IMR-90 (cell line): Measurements from ENCODE around the gene MTA2. TPM values are rescaled to one million over a fixed set of nuclear protein-coding genes. Genes with fewer than 3 reads are reported as not detected.

ENCODE experiments used
- ATAC-seq: fragments of 200-7000 bp; cut with Tn5 transposase; 2 replicates; pipeline ENCODE4 v1.9.1; 2020; ENCODE audit warnings: low read depth, mild to moderate bottlenecking, moderate library complexity
- BruUV-seq: library from RNA; stranded (reverse); fragments of 400-500 nt; replicated peaks from 2 replicates; lab custom pipeline; 2021; lab: Mats Ljungman, UMichigan
- CTCF ChIA-PET: fragments of 300-600 bp; formaldehyde crosslinking; extraction: SDS; loops from one replicate; lab custom pipeline; 2021; ENCODE audit warnings: antibody characterized with exemption; lab: Yijun Ruan, JAX
- POLR2A ChIA-PET: fragments of 300-600 bp; sonication (Branson Sonifier 250); formaldehyde crosslinking; loops from one replicate; lab custom pipeline; 2022; ENCODE audit warnings: antibody characterized with exemption; ENCODE audit not compliant: unreplicated experiment; lab: Charles Lee
- DNase-seq: peaks from one replicate; pipeline ENCODE4 v3.0.0; 2013
- H2AFZ ChIP-seq: replicated peaks from 2 replicates; pipeline ENCODE3; 2013; ENCODE audit warnings: low read length, mild to moderate bottlenecking; ENCODE audit not compliant: poor library complexity
- H2AK5ac ChIP-seq: 2 replicates; pipeline ENCODE4 v1.6.1; 2013; ENCODE audit warnings: low read depth, low read length, inconsistent platforms
- H2AK9ac ChIP-seq: replicated peaks from 2 replicates; pipeline ENCODE3; 2013; ENCODE audit warnings: mild to moderate bottlenecking, low read depth, low read length, moderate library complexity; ENCODE audit not compliant: poor library complexity
- H2BK120ac ChIP-seq: 2 replicates; pipeline ENCODE4 v1.6.1; 2013; ENCODE audit warnings: low read depth, low read length, inconsistent platforms
- H2BK15ac ChIP-seq: 3 replicates; pipeline ENCODE4 v1.6.1; 2013; ENCODE audit warnings: low read depth, low read length, inconsistent platforms
- H2BK20ac ChIP-seq: 2 replicates; pipeline ENCODE4 v1.6.1; 2013; ENCODE audit warnings: low read depth, mild to moderate bottlenecking, inconsistent platforms, low read length, moderate library complexity
- H2BK5ac ChIP-seq: 2 replicates; pipeline ENCODE4 v1.6.1; 2013; ENCODE audit warnings: mild to moderate bottlenecking, low read depth, low read length, inconsistent platforms; ENCODE audit not compliant: poor library complexity, severe bottlenecking
- H3K14ac ChIP-seq: replicated peaks from 2 replicates; pipeline ENCODE4 v1.6.1; 2013; ENCODE audit warnings: low read depth, low read length, inconsistent platforms
- H3K18ac ChIP-seq: 2 replicates; pipeline ENCODE4 v1.6.1; 2013; ENCODE audit warnings: low read depth, low read length, control low read depth
- H3K23ac ChIP-seq: 2 replicates; pipeline ENCODE4 v1.6.1; 2013; ENCODE audit warnings: low read depth, low read length, inconsistent platforms
- H3K27ac ChIP-seq: 2 replicates; pipeline ENCODE4 v1.5.1; 2013; ENCODE audit warnings: mild to moderate bottlenecking, control low read depth, low read length; ENCODE audit not compliant: insufficient read depth
- H3K27me3 ChIP-seq: 2 replicates; pipeline ENCODE4 v1.6.1; 2013; ENCODE audit warnings: low read length; ENCODE audit not compliant: control insufficient read depth, insufficient read depth
- H3K36me3 ChIP-seq: 2 replicates; pipeline ENCODE4 v1.6.1; 2013; ENCODE audit warnings: low read length, mixed read lengths; ENCODE audit not compliant: control insufficient read depth, insufficient read depth
- H3K4ac ChIP-seq: 2 replicates; pipeline ENCODE4 v1.6.1; 2013; ENCODE audit warnings: low read depth, low read length, inconsistent platforms
- H3K4me1 ChIP-seq: 2 replicates; pipeline ENCODE4 v1.6.1; 2013; ENCODE audit warnings: low read length, mixed read lengths; ENCODE audit not compliant: control insufficient read depth, insufficient read depth
- H3K4me2 ChIP-seq: 2 replicates; pipeline ENCODE4 v1.6.1; 2013; ENCODE audit warnings: low read depth, mild to moderate bottlenecking, control low read depth, low read length, moderate library complexity
- H3K4me3 ChIP-seq: 2 replicates; pipeline ENCODE4 v1.5.1; 2013; ENCODE audit warnings: low read depth, mild to moderate bottlenecking, control low read depth, low read length, moderate library complexity; ENCODE audit not compliant: insufficient read depth
- H3K56ac ChIP-seq: 2 replicates; pipeline ENCODE4 v1.6.1; 2013; ENCODE audit warnings: low read length, inconsistent platforms; ENCODE audit not compliant: insufficient read depth; ENCODE audit errors: extremely low read depth
- H3K79me1 ChIP-seq, 2 experiments: 2 replicates each; pipeline ENCODE4 v1.6.1; 2013; ENCODE audit warnings: low read length in 2 of 2, inconsistent platforms in 1 of 2, low read depth in 1 of 2
- H3K9ac ChIP-seq: 2 replicates; pipeline ENCODE4 v1.6.1; 2013; ENCODE audit warnings: low read depth, low read length, control low read depth
- H3K9me1 ChIP-seq: 2 replicates; pipeline ENCODE4 v1.6.1; 2013; ENCODE audit warnings: low read length, inconsistent platforms; ENCODE audit not compliant: insufficient read depth
- H3K9me3 ChIP-seq: 2 replicates; pipeline ENCODE4 v1.6.1; 2013; ENCODE audit warnings: low read length; ENCODE audit not compliant: control insufficient read depth, insufficient read depth
- H4K20me1 ChIP-seq: 2 replicates; pipeline ENCODE4 v1.6.1; 2013; ENCODE audit warnings: low read length, inconsistent platforms; ENCODE audit not compliant: insufficient read depth
- H4K5ac ChIP-seq: 2 replicates; pipeline ENCODE4 v1.6.1; 2013; ENCODE audit warnings: mild to moderate bottlenecking, low read depth, low read length, control low read depth
- H4K8ac ChIP-seq, 2 experiments: 2 replicates each; pipeline ENCODE4 v1.6.1; 2013; ENCODE audit warnings: low read depth in 2 of 2, low read length in 2 of 2, control low read depth in 1 of 2, inconsistent platforms in 1 of 2
- H4K91ac ChIP-seq: 2 replicates; pipeline ENCODE4 v1.6.1; 2013; ENCODE audit warnings: low read depth, low read length, inconsistent platforms; ENCODE audit not compliant: insufficient read depth
- CHD1 ChIP-seq: IDR thresholded peaks from 2 replicates; pipeline ENCODE4 v1.6.1; 2012; ENCODE audit warnings: low read depth, low read length, improper control_type of control experiment
- FOS ChIP-seq: fragments of 150-350 bp; IDR thresholded peaks from 2 replicates; pipeline ENCODE4 v1.6.1; 2016; ENCODE audit warnings: low read depth, low read length
- MAFK ChIP-seq: IDR thresholded peaks from 2 replicates; pipeline ENCODE4 v1.6.1; 2012; ENCODE audit warnings: low read depth, low read length, improper control_type of control experiment
- MAZ ChIP-seq: IDR thresholded peaks from 2 replicates; pipeline ENCODE4 v1.6.1; 2012; ENCODE audit warnings: low read depth, mild to moderate bottlenecking, low read length, improper control_type of control experiment, moderate library complexity, borderline replicate concordance
- MXI1 ChIP-seq: IDR thresholded peaks from 2 replicates; pipeline ENCODE4 v1.6.1; 2012; ENCODE audit warnings: low read depth, mild to moderate bottlenecking, low read length, moderate library complexity, borderline replicate concordance
- POLR2A ChIP-seq: IDR thresholded peaks from 2 replicates; pipeline ENCODE4 v1.6.1; 2012; ENCODE audit warnings: mild to moderate bottlenecking, low read depth, low read length
- RAD21 ChIP-seq: IDR thresholded peaks from 2 replicates; pipeline ENCODE4 v1.6.1; 2012; ENCODE audit warnings: low read length, improper control_type of control experiment
- RCOR1 ChIP-seq: IDR thresholded peaks from 2 replicates; pipeline ENCODE4 v1.6.1; 2012; ENCODE audit warnings: mild to moderate bottlenecking, low read length, improper control_type of control experiment; ENCODE audit not compliant: insufficient replicate concordance
- RFX5 ChIP-seq: IDR thresholded peaks from 2 replicates; pipeline ENCODE4 v1.8.0; 2012; ENCODE audit warnings: low read depth, mild to moderate bottlenecking, low read length, moderate library complexity
- SMC3 ChIP-seq: fragments of 150-350 bp; IDR thresholded peaks from 2 replicates; pipeline ENCODE4 v1.6.1; 2016; ENCODE audit warnings: low read depth, mild to moderate bottlenecking, antibody characterized with exemption, low read length, moderate library complexity
- WGBS, 2 experiments: methylation state at CpG; one replicate each; pipeline versions ENCODE4 v1.1.5 to v1.1.7; 2013; ENCODE audit warnings: missing lambda C conversion rate in 2 of 2; ENCODE audit not compliant: insufficient read length in 1 of 2; ENCODE audit errors: extremely low coverage in 2 of 2; 5-methylcytosine and 5-hydroxymethylcytosine counted together
- dilution Hi-C: fragments of 300-500 bp; cut with HindIII; formaldehyde crosslinking; loops from one replicate; pipeline ENCODE4 v1.14.3; 2018; ENCODE audit warnings: low sequenced_read_pairs; ENCODE audit not compliant: unreplicated experiment
- in situ Hi-C: fragments of 300-500 bp; cut with MboI; formaldehyde crosslinking; loops from 3 replicates; pipeline ENCODE4 v1.14.3; 2019; ENCODE audit warnings: low sequenced_read_pairs, inconsistent platforms, mixed read lengths
- intact Hi-C: fragments of 100-400 bp; cut with micrococcal nuclease; formaldehyde crosslinking; loops from 2 replicates; pipeline ENCODE4 v1.10.0; 2022
- polyA plus RNA-seq, 3 experiments: library from polyadenylated mRNA; depleted of rRNA; stranded (reverse); fragments of >200 nt; gene quantifications; 2 replicates each; pipeline ENCODE4 v1.2.3, GENCODE V29; 2012; ENCODE audit warnings: low replicate concordance in 1 of 3
- total RNA-seq: library from RNA; depleted of rRNA; stranded (reverse); fragments of >200 nt; gene quantifications from 2 replicates; pipeline ENCODE4 v1.2.3, GENCODE V29; 2012
- TF ChIP-seq, protein P1 (sequence below): fragments of 150-350 bp; IDR thresholded peaks from 2 replicates; pipeline ENCODE4 v1.6.1; 2016; ENCODE audit warnings: low read depth, mild to moderate bottlenecking, low read length, moderate library complexity, borderline replicate concordance
- TF ChIP-seq, protein P2 (sequence below): conservative IDR thresholded peaks from 2 replicates; pipeline ENCODE4 v1.5.1; 2012; ENCODE audit warnings: mild to moderate bottlenecking, low read depth, low read length, improper control_type of control experiment
- TF ChIP-seq, protein P3 (sequence below): fragments of 150-350 bp; IDR thresholded peaks from 2 replicates; pipeline ENCODE4 v1.6.1; 2017; ENCODE audit warnings: mild to moderate bottlenecking, antibody characterized with exemption, low read length, low read depth

Gene MTA2
- total and polyA plus RNA-seq, 2 of the 4 experiments (the other 2 are of a cell fraction) = 34.8 to 136 TPM

DNA sequence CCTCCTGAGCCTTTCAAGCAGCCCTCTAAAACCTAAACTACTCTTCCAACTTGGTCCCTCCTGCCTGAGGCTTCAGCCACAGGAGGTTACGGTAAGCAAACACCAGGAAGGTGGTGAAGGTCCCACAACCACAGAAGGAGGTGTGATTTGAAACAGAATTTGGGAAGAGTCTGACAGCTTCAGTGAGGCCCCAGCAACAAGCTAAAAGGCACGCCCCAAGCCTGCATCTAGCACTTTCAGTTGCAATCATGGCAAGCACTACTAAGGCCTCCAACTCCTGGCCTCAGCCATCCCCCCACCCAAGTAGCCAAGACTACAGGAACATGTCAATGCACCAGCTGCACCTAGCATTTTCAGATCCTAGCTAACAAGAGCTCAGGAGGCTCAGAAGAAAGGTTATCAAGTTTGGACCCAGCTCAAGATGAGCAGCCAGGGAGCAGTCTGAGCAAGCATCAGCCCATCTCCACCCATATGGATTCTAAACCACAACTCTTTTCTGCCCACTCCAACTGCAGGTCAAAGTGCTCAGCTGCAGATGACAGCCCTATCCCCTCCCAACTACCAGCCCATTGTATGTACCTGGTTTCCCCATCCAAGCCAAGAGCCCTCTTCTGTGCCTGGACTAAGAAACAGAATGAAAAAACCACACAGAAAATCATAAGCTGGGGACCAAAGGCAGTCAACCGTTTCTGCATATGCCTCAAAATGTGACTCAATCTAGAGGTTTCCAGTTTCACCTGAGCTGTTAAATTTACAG, 44.6 kb downstream of the MTA2 start:
- peak overlapping the region; percentile 1 to 87; a peak in 3 of 4 replicates for H4K8ac ChIP-seq
- no TSS peak for BruUV-seq
- H3K27ac ChIP-seq = peak overlapping the region; percentile 78
- H3K4me3 ChIP-seq = no peak overlapping the region
- DNase-seq (peak; percentile 11), ATAC-seq (no peak)
- peak overlapping the region; percentile 59; the same call in 2 of the 3 replicates for H2BK15ac ChIP-seq
- 50% methylated on average over 1 of the region's 3 CpGs; no CpG with 5 or more reads in 1 of the 2 experiments for WGBS, 2 experiments
- H3K79me1 ChIP-seq = peaks cover 21 to 45% of the 10 kb centered on the region in 2 experiments
- H3K36me3 ChIP-seq = peaks cover 19% of the 10 kb centered on the region
- peak overlapping the region; percentile 31 for H3K14ac ChIP-seq
- peak overlapping the region; percentile 85 for H4K91ac ChIP-seq
- ChIA-PET CTCF (interaction anchor here (0.6 to 2.7 kb wide), 4 partner anchors 15 to 162 kb away, joined by 3 to 9 read pairs (median 7); no protein-coding TSS in a partner anchor), POLR2A (interaction anchor here (0.6 kb wide), 1 partner anchor 108 kb away, joined by 3 read pairs; the partner anchor contains the start of gene C11orf98)
- no peaks in the 10 kb centered on the region for H3K9me3 ChIP-seq
- peak overlapping the region; percentile 8; the same call in 1 of the 2 replicates for H3K9ac ChIP-seq
- H2BK5ac ChIP-seq = peak overlapping the region; percentile 87
- in situ Hi-C loops (loop anchor here (5.0 kb wide), 1 partner anchor 160 kb away; no protein-coding TSS in a partner anchor), intact Hi-C loops (no loop called here), dilution Hi-C loops (no loop called here)
- peak overlapping the region; percentile 55; the same call in 1 of the 2 replicates for H3K23ac ChIP-seq
- peak overlapping the region; percentile 82 for H2AFZ ChIP-seq
- H2AK5ac ChIP-seq = peak overlapping the region; percentile 91
- peak overlapping the region; percentile 83; the same call in 1 of the 2 replicates for H3K56ac ChIP-seq
- H4K20me1 ChIP-seq = peaks cover 38% of the 10 kb centered on the region
- H3K4me1 ChIP-seq = peaks cover 36% of the 10 kb centered on the region
- H2BK120ac ChIP-seq = peak overlapping the region; percentile 87
- no peaks in the 10 kb centered on the region for H3K27me3 ChIP-seq
- H2BK20ac ChIP-seq = peak overlapping the region; percentile 80
- H3K4me2 ChIP-seq = peak overlapping the region; percentile 4; the same call in 1 of the 2 replicates
- peak overlapping the region; percentile 10; the same call in 1 of the 2 replicates for H3K18ac ChIP-seq
- H3K4ac ChIP-seq = peak overlapping the region; percentile 95
- H2AK9ac ChIP-seq = peak overlapping the region; percentile 92
- peaks cover 24% of the 10 kb centered on the region for H3K9me1 ChIP-seq
- peak overlapping the region; percentile 29; the same call in 1 of the 2 replicates for H4K5ac ChIP-seq
- TF ChIP-seq RAD21 = no peak
- no peak for TF ChIP-seq MAZ
- TF ChIP-seq, protein P1, sequence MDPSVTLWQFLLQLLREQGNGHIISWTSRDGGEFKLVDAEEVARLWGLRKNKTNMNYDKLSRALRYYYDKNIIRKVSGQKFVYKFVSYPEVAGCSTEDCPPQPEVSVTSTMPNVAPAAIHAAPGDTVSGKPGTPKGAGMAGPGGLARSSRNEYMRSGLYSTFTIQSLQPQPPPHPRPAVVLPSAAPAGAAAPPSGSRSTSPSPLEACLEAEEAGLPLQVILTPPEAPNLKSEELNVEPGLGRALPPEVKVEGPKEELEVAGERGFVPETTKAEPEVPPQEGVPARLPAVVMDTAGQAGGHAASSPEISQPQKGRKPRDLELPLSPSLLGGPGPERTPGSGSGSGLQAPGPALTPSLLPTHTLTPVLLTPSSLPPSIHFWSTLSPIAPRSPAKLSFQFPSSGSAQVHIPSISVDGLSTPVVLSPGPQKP = no peak
- no peak for TF ChIP-seq MAFK
- no peak for TF ChIP-seq FOS
- no peak for TF ChIP-seq POLR2A
- no peak for TF ChIP-seq SMC3
- TF ChIP-seq MXI1 = no peak
- no peak for TF ChIP-seq RCOR1
- TF ChIP-seq CHD1 = no peak
- TF ChIP-seq, protein P2, sequence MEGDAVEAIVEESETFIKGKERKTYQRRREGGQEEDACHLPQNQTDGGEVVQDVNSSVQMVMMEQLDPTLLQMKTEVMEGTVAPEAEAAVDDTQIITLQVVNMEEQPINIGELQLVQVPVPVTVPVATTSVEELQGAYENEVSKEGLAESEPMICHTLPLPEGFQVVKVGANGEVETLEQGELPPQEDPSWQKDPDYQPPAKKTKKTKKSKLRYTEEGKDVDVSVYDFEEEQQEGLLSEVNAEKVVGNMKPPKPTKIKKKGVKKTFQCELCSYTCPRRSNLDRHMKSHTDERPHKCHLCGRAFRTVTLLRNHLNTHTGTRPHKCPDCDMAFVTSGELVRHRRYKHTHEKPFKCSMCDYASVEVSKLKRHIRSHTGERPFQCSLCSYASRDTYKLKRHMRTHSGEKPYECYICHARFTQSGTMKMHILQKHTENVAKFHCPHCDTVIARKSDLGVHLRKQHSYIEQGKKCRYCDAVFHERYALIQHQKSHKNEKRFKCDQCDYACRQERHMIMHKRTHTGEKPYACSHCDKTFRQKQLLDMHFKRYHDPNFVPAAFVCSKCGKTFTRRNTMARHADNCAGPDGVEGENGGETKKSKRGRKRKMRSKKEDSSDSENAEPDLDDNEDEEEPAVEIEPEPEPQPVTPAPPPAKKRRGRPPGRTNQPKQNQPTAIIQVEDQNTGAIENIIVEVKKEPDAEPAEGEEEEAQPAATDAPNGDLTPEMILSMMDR = no peak
- no peak for TF ChIP-seq RFX5
- TF ChIP-seq, protein P3, sequence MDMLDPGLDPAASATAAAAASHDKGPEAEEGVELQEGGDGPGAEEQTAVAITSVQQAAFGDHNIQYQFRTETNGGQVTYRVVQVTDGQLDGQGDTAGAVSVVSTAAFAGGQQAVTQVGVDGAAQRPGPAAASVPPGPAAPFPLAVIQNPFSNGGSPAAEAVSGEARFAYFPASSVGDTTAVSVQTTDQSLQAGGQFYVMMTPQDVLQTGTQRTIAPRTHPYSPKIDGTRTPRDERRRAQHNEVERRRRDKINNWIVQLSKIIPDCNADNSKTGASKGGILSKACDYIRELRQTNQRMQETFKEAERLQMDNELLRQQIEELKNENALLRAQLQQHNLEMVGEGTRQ = no peak
